WERI-Rb-1 (cell line): Measurements from ENCODE around the gene JHY.

Experiments used
- DNase-seq: peaks from one replicate; pipeline ENCODE4 v3.0.0-alpha.2; 2020
- H3K27ac ChIP-seq: fragments of 250-450 bp; sonication (Bioruptor Pico); 2 replicates; pipeline ENCODE4 v1.5.1; 2020; ENCODE audit warnings: mild to moderate bottlenecking, moderate library complexity
- H3K27me3 ChIP-seq: fragments of 250-450 bp; sonication (Bioruptor Pico); 2 replicates; pipeline ENCODE4 v1.5.1; 2021; ENCODE audit warnings: mild to moderate bottlenecking, low read depth, moderate library complexity; ENCODE audit not compliant: insufficient read depth, severe bottlenecking
- H3K36me3 ChIP-seq: fragments of 250-450 bp; sonication (Bioruptor Pico); 2 replicates; pipeline ENCODE4 v1.5.1; 2020; ENCODE audit warnings: mild to moderate bottlenecking, moderate library complexity
- H3K4me3 ChIP-seq: 2 replicates; pipeline ENCODE4 v1.5.1; 2011; ENCODE audit warnings: low read depth, mild to moderate bottlenecking, control low read depth, low read length
- H3K9me3 ChIP-seq: fragments of 250-450 bp; sonication (Bioruptor Pico); 2 replicates; pipeline ENCODE4 v1.5.1; 2021; ENCODE audit warnings: mild to moderate bottlenecking, moderate library complexity; ENCODE audit not compliant: severe bottlenecking
- TF ChIP-seq, protein P1 (sequence below): IDR thresholded peaks from 2 replicates; pipeline ENCODE4 v1.5.1; 2011; ENCODE audit warnings: low read depth, mild to moderate bottlenecking, control low read depth, inconsistent platforms, low read length

Gene JHY

DNA sequence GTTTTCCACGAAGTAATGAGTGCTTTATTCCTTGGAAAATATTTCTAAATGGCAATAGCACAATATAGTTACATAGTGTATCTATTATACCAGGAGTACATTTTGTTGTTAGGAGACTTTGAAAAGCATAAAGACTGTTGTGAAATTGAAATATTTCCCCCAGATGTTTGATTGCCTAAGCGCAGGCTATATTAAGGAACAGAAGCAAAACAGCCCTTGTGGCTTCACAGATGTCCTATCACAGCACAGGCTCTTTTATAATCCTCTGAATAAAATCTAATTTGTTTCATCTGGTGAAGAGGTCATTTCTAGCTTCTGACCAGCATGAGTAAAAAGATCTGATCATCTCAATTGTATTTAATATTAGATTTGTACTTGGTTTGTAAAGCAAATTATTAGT lies 50.9 kb downstream of the JHY start:
- TF ChIP-seq, protein P1, sequence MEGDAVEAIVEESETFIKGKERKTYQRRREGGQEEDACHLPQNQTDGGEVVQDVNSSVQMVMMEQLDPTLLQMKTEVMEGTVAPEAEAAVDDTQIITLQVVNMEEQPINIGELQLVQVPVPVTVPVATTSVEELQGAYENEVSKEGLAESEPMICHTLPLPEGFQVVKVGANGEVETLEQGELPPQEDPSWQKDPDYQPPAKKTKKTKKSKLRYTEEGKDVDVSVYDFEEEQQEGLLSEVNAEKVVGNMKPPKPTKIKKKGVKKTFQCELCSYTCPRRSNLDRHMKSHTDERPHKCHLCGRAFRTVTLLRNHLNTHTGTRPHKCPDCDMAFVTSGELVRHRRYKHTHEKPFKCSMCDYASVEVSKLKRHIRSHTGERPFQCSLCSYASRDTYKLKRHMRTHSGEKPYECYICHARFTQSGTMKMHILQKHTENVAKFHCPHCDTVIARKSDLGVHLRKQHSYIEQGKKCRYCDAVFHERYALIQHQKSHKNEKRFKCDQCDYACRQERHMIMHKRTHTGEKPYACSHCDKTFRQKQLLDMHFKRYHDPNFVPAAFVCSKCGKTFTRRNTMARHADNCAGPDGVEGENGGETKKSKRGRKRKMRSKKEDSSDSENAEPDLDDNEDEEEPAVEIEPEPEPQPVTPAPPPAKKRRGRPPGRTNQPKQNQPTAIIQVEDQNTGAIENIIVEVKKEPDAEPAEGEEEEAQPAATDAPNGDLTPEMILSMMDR = no peak
- DNase-seq = no peak
- Histone ChIP-seq H3K27ac (no peak overlapping the region), H3K9me3 (no peaks in the 10 kb centered on the region), H3K27me3 (no peaks in the 10 kb centered on the region), H3K4me3 (no peak overlapping the region), H3K36me3 (no peaks in the 10 kb centered on the region)

- no peak for DNase-seq
- Histone ChIP-seq H3K27ac (no peak overlapping the region), H3K9me3 (no peaks in the 10 kb centered on the region), H3K36me3 (no peaks in the 10 kb centered on the region), H3K4me3 (no peak overlapping the region), H3K27me3 (no peaks in the 10 kb centered on the region)
- TF ChIP-seq, protein P1 = no peak
These were observed 55.4 kb downstream of the JHY start for GRCh38 chr11:122937983-122938382.

- no peaks in the 10 kb centered on the region for H3K9me3 ChIP-seq
These were observed 56.0 kb downstream of the JHY start for GRCh38 chr11:122938557-122938956.

GRCh38 chr11:122951211-122951610 lies 68.7 kb downstream of the JHY start:
- H3K27me3 ChIP-seq = no peaks in the 10 kb centered on the region
- DNase-seq = peak; percentile 33
- H3K36me3 ChIP-seq = no peaks in the 10 kb centered on the region
- peak overlapping the region; percentile 15 for H3K4me3 ChIP-seq
- H3K27ac ChIP-seq = peak overlapping the region; percentile 35
- no peaks in the 10 kb centered on the region for H3K9me3 ChIP-seq
- TF ChIP-seq, protein P1 = no peak

More at GRCh38 chr11:122938557-122938956, 56.0 kb downstream of the JHY start:
- Histone ChIP-seq H3K27ac (no peak overlapping the region), H3K27me3 (no peaks in the 10 kb centered on the region), H3K36me3 (no peaks in the 10 kb centered on the region), H3K4me3 (no peak overlapping the region)
- no peak for DNase-seq
- TF ChIP-seq, protein P1 = no peak

- Histone ChIP-seq H3K27ac (no peak overlapping the region), H3K27me3 (no peaks in the 10 kb centered on the region), H3K9me3 (no peaks in the 10 kb centered on the region), H3K4me3 (no peak overlapping the region), H3K36me3 (no peaks in the 10 kb centered on the region)
- peak; percentile 50 for DNase-seq
- TF ChIP-seq, protein P1 = no peak
These were observed 71.9 kb downstream of the JHY start for GRCh38 chr11:122954455-122954854.

- TF ChIP-seq, protein P1 = no peak
- H3K9me3 ChIP-seq = no peaks in the 10 kb centered on the region
- DNase-seq = no peak
- H3K4me3 ChIP-seq = no peak overlapping the region
- H3K27me3 ChIP-seq = no peaks in the 10 kb centered on the region
- no peak overlapping the region for H3K27ac ChIP-seq
- no peaks in the 10 kb centered on the region for H3K36me3 ChIP-seq
These were observed 81.4 kb downstream of the JHY start for GRCh38 chr11:122963961-122964360.
